Measurements from ENCODE around the gene PLA2G2F. TPM values are rescaled to one million over a fixed set of nuclear protein-coding genes. Genes with fewer than 3 reads are reported as not detected.

The PLA2G2F gene
- polyA plus RNA-seq, 2 of the 4 experiments (the other 2 are of a cell fraction) = not detected

DNA sequence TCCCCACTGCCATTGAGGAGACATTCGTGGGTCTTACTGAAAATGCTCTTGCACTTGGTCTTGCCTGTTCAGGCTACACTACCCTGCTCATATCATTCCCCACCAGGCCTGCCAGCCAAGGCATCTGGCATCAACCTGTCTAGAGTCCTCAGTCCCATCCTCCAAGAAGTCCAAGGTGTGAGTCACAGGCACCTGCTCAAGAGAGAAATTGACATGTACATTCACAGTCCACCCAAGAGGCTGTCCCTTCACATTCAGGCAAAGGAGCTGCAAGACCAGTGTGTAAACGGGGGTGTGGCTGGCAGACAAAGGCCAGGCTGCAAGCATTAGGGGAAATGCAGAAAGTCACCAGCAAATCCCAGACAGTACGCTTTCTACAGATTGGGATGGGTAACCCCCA is 60.3 kb downstream of the PLA2G2F start (continued):
- TF ChIP-seq ELK1 (IDR thresholded peaks at IDR 0.05; ENCODE audit: low read depth, low read length) (no peak), FOXS1 (CRISPR knock-in tag; IDR thresholded peaks at IDR 0.05) (no peak)

- Histone ChIP-seq H3K27ac (no peak overlapping the region), H3K4me1 (peaks cover 8% of the 10 kb centered on the region; the same call in 1 of the 3 replicates), H3K4me2 (no peak overlapping the region), H3K4me3 (no peak overlapping the region), H3K9me3 (no peaks in the 10 kb centered on the region)
- FAIRE-seq (no peak), ATAC-seq (no peak), DNase-seq (ENCODE audit: low read depth in 1 of 2, low spot score in 1 of 2) (no peak)
- ChIA-PET POLR2A (no interaction called here), CTCF (interaction anchor here (1.6 to 4.6 kb wide), 2 partner anchors 12 to 292 kb away, joined by 3 to 24 read pairs; no protein-coding TSS in a partner anchor)
- TF ChIP-seq CHD2 (IDR thresholded peaks at IDR 0.05; ENCODE audit: low read length, partially characterized antibody) = no peak
- TF ChIP-seq CBX2 (IDR thresholded peaks at IDR 0.05; ENCODE audit: borderline replicate concordance, low read depth) = no peak
- TF ChIP-seq, protein P1, sequence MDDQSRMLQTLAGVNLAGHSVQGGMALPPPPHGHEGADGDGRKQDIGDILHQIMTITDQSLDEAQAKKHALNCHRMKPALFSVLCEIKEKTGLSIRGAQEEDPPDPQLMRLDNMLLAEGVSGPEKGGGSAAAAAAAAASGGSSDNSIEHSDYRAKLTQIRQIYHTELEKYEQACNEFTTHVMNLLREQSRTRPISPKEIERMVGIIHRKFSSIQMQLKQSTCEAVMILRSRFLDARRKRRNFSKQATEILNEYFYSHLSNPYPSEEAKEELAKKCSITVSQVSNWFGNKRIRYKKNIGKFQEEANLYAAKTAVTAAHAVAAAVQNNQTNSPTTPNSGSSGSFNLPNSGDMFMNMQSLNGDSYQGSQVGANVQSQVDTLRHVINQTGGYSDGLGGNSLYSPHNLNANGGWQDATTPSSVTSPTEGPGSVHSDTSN (IDR thresholded peaks at IDR 0.05) = no peak
- no peak for TF ChIP-seq JUNB (IDR thresholded peaks at IDR 0.05)
- no peak for TF ChIP-seq NPAS2 (CRISPR knock-in tag; IDR thresholded peaks at IDR 0.05; ENCODE audit: borderline replicate concordance)
- TF ChIP-seq ZNF302 (CRISPR knock-in tag; IDR thresholded peaks at IDR 0.05) = no peak
- no peak for TF ChIP-seq CHD4 (IDR thresholded peaks at IDR 0.05; ENCODE audit: borderline replicate concordance)
- TF ChIP-seq, protein P2, sequence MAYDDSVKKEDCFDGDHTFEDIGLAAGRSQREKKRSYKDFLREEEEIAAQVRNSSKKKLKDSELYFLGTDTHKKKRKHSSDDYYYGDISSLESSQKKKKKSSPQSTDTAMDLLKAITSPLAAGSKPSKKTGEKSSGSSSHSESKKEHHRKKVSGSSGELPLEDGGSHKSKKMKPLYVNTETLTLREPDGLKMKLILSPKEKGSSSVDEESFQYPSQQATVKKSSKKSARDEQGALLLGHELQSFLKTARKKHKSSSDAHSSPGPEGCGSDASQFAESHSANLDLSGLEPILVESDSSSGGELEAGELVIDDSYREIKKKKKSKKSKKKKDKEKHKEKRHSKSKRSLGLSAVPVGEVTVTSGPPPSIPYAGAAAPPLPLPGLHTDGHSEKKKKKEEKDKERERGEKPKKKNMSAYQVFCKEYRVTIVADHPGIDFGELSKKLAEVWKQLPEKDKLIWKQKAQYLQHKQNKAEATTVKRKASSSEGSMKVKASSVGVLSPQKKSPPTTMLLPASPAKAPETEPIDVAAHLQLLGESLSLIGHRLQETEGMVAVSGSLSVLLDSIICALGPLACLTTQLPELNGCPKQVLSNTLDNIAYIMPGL (CRISPR knock-in tag; IDR thresholded peaks at IDR 0.05; ENCODE audit: borderline replicate concordance) = no peak
- TF ChIP-seq EHF (CRISPR knock-in tag; IDR thresholded peaks at IDR 0.05) = no peak
- TF ChIP-seq, protein P3, sequence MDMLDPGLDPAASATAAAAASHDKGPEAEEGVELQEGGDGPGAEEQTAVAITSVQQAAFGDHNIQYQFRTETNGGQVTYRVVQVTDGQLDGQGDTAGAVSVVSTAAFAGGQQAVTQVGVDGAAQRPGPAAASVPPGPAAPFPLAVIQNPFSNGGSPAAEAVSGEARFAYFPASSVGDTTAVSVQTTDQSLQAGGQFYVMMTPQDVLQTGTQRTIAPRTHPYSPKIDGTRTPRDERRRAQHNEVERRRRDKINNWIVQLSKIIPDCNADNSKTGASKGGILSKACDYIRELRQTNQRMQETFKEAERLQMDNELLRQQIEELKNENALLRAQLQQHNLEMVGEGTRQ (IDR thresholded peaks at IDR 0.05) = no peak
- no peak for TF ChIP-seq ELK1 (IDR thresholded peaks at IDR 0.05; ENCODE audit: low read depth, low read length)
- TF ChIP-seq KDM1A (IDR thresholded peaks at IDR 0.05; ENCODE audit: low read depth) = no peak
- no peak for TF ChIP-seq GATA3 (IDR thresholded peaks at IDR 0.05; ENCODE audit: borderline replicate concordance)
- no peak for TF ChIP-seq CEBPB (IDR thresholded peaks at IDR 0.05)
- no peak for TF ChIP-seq FOXS1 (CRISPR knock-in tag; IDR thresholded peaks at IDR 0.05)
- 28% methylated on average over 2 of the region's 2 CpGs for WGBS (ENCODE audit: missing lambda C conversion rate)
Measured at GRCh38 chr1:20199840-20200239, 60.7 kb downstream of the PLA2G2F start.

Other genes starting within 250 kb of the PLA2G2F start
- not detected in 2 replicates for gene PLA2G2E, start 215.7 kb upstream of the PLA2G2F start, polyA plus RNA-seq (2011; rRNA removed)
- gene PLA2G2E, start 215.7 kb upstream of the PLA2G2F start, polyA plus RNA-seq (2017; fragmentation: RNase III; extraction: RNeasy Plus Mini Kit Qiagen cat#74134 plus additional on column Dnase treatment) = not detected in 3 replicates
- gene PLA2G2A, start 159.7 kb upstream of the PLA2G2F start, polyA plus RNA-seq (2011; rRNA removed) = 0.21 TPM in 1 of 2 replicates, not detected in the other
- gene PLA2G2A, start 159.7 kb upstream of the PLA2G2F start, polyA plus RNA-seq (2017; fragmentation: RNase III; extraction: RNeasy Plus Mini Kit Qiagen cat#74134 plus additional on column Dnase treatment) = 0.13 TPM in 2 of 3 replicates, not detected in the other
- not detected in 2 replicates for gene PLA2G5, start 69.1 kb upstream of the PLA2G2F start, polyA plus RNA-seq (2011; rRNA removed)
- not detected in 3 replicates for gene PLA2G5, start 69.1 kb upstream of the PLA2G2F start, polyA plus RNA-seq (2017; fragmentation: RNase III; extraction: RNeasy Plus Mini Kit Qiagen cat#74134 plus additional on column Dnase treatment)
- gene PLA2G2D, start 19.8 kb upstream of the PLA2G2F start, polyA plus RNA-seq (2011; rRNA removed) = not detected in 2 replicates
- gene PLA2G2D, start 19.8 kb upstream of the PLA2G2F start, polyA plus RNA-seq (2017; fragmentation: RNase III; extraction: RNeasy Plus Mini Kit Qiagen cat#74134 plus additional on column Dnase treatment) = not detected in 3 replicates
- gene UBXN10, start 46.8 kb downstream of the PLA2G2F start, polyA plus RNA-seq (2011; rRNA removed) = 0.01 TPM in 1 of 2 replicates, not detected in the other
- gene UBXN10, start 46.8 kb downstream of the PLA2G2F start, polyA plus RNA-seq (2017; fragmentation: RNase III; extraction: RNeasy Plus Mini Kit Qiagen cat#74134 plus additional on column Dnase treatment) = not detected in 3 replicates
- gene PLA2G2C, start 47.2 kb downstream of the PLA2G2F start, polyA plus RNA-seq (2011; rRNA removed) = not detected in 2 replicates
- not detected in 3 replicates for gene PLA2G2C, start 47.2 kb downstream of the PLA2G2F start, polyA plus RNA-seq (2017; fragmentation: RNase III; extraction: RNeasy Plus Mini Kit Qiagen cat#74134 plus additional on column Dnase treatment)
- not detected in 2 replicates for gene VWA5B1, start 151.6 kb downstream of the PLA2G2F start, polyA plus RNA-seq (2011; rRNA removed)
- gene VWA5B1, start 151.6 kb downstream of the PLA2G2F start, polyA plus RNA-seq (2017; fragmentation: RNase III; extraction: RNeasy Plus Mini Kit Qiagen cat#74134 plus additional on column Dnase treatment) = not detected in 3 replicates